Measurements from ENCODE around the gene KCTD17.

The KCTD17 gene

DNA sequence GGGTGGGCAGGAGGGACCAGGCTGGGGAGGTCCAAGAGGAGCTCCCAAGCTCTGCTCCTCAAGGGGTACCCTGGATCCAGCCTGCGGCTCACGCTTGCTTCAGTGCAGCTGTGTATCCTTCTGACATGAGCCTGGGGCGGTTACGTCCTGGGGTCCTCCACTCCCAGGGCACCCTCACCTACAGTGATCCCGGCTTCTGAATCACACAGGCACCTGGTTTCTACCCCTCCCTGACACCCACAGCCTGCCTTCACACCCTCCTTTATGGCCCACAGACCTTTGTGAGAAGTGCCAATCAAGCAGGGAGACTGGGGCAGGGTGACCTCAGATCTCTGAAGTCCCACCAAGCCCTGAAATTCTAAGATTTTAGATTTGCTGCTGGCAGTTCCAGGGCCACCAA, 30.5 kb upstream of the KCTD17 start:
- no peak for DNase-seq

DNA sequence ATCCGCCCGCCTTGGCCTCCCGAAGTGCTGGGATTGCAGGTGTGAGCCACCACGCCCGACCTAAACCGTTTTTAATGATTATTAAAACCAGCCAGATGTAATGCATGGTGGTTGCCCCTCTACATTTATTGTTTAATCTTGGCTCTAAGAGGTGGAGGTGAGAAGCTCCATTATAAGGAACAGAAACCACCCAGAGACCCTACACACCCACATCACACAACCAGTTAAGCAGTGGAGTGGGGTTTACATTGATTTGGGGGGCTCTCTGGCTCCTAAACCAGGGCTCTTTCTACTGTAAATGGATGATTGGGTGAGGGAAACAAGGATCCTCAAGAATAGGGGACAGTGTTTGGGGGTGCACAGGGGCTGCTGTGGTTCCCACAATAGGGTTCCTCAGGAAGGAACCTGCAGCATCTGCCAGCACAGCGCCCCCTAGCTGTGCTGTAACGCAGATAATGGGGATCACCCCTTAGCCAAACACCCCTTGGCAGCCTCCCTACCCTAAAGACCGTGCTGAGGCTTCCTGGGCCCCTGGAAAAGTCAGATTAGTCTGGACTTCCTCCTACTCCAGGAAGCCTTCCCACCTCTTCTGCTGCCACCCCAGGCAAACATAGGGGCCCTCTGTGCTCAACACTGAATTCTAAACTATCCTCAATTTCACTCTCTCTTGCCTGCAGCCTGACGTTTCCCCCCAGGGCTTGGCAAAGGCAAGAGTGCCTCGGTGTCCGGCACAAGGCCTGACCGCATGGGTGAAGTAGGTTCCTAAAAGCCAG, 29.6 kb upstream of the KCTD17 start:
- peak; percentile 35 for DNase-seq

DNA sequence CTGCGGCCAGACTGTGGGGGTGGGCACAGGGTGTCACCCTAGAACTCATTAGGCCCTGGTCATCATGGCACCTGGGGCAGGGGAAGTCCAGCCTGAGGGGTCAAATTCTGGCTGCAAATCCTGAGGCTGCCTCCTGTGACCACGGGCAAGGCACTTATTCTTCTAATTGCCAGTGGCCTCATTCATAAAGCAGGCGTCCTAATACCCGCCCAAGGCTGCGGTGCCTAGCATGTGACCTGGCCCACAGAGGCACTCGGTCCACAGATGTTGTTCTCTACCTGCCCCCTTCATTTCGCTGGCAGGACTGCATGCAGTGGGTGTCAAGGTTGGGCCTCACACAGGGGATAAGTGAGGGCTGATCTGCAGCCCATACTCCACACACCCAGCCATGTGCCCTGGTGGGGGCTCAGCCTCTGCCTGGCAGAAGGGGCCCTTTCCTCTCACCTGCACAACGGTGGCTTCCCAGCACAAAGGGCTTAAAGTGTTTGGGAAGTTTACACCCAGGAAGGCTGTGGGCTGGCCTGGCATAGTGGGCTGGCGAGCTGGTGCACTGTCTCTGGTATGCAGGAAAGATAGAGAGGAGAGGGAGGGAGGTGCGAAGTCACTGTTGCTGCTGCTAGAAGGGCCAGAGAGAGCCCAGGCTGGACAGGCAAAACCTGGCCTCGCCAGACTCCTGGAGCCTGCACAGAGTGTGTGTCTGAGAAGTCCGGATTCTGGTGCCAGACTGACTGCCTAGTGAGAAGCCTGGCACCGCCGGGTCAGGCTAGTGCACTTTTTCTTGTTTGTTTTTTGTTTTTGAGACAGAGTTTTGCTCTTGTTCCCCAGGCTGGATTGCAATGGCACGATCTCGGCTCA, 28.8 kb upstream of the KCTD17 start:
- no peak for DNase-seq

DNA sequence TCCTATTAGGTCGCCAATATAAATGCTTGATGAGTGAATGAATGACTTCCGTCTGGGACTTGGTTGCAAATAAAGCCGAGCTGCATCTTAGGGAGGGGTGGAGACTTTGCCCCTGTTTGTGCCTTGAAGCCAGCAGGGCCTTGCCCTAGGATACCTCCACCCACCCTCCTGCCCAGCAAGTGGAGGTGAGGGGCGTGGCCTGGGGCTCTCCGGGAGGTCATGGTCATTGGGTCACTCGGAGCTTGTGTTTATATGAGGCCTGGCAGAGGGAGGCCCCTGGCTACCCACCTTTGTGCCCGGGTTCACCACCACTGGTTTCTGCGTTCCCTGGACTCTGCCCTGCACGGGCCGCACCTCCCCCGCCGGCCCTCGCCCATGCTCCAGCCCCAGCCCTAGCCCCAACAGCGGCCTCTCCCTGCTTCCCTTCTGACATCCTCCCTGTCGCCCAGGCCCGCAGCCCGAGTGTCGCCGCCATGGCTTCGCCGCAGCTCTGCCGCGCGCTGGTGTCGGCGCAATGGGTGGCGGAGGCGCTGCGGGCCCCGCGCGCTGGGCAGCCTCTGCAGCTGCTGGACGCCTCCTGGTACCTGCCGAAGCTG, 27.7 kb upstream of the KCTD17 start:
- DNase-seq = no peak

DNA sequence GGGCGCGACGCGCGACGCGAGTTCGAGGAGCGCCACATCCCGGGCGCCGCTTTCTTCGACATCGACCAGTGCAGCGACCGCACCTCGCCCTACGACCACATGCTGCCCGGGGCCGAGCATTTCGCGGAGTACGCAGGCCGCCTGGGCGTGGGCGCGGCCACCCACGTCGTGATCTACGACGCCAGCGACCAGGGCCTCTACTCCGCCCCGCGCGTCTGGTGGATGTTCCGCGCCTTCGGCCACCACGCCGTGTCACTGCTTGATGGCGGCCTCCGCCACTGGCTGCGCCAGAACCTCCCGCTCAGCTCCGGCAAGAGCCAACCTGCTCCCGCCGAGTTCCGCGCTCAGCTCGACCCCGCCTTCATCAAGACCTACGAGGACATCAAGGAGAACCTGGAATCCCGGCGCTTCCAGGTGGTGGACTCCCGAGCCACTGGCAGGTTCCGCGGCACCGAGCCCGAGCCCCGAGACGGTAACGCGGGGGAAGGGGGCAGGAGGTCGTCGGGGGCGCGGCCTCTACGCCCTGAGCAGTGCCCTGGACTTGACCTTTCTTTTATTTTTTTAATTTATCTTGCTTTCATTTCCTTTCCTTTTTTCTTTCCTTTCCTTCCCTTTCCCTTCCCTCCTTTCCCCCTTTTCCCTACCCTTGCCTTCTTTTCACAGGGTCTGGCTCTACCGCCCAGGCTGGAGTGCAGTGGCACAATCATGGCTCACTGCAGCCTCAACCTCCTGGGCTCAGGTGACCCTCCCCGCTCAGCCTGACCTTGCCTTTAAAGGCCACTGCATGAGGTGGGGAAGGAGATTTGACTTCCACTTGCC, 27.0 kb upstream of the KCTD17 start:
- DNase-seq = no peak

DNA sequence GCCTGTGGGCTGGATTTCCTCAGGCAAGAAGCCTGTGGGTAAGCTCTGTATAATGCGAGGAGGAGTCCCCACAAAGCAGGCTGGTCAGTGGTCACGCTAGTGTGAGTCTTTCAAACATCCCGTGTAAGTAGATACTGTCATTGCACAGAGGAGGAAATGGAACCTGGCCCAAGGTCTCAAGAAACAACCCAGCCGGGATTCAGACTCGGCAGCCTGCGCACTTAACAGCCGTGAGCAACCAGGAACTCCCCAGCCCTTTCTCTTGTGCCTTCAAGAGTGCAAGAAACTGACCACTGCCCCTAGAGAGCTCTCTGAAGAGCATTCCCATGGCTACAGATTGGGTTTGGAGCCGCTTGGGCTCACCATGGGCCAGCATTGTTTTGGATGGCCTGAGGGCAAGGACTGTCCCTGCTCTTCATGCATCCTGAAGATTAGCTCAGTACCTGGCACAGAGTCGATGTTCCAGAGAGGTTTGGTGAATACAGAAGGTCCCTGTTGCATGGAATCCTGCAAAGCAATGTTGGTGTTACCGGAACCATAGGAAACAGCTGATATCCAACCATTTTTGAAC, 26.0 kb upstream of the KCTD17 start:
- DNase-seq = no peak

DNA sequence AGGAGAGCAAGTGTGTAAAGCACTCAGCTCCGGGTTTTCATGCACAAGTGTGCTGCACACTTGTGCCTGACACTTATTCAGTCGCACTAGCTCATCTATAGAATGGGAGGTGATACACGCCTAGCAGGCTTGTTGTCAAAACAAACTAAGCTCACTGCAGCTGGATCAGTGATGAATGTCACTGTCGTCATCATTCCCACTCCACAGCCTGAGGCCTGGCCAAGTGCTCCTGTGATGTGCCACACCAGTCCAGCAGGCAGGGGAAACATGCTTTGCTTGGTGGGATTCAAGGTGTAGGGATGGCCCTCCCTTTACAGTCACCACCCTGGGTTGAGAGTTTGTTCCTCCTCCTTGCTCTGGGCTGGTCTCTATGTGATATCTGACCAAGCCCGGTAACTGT, 25.2 kb upstream of the KCTD17 start:
- DNase-seq = no peak

DNA sequence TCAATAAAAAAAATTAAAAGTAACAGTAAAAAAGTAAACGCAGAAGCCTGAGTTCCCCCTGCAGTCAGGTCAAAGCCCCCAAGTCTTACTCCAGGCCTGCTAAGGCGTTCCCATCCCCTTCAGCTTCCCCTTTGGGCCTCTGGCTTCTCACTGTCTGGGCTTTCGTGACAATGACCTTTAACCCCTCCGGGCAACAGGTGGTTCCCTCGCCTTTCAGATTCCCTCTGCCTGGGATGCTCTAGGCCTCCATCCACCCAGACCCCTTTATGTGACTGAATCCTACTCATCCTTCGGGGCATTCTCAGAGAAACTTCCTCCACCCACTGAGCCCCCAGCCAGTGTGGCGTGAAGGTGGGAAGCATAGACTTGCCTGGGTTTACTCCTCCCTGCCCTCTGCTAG, 24.0 kb upstream of the KCTD17 start:
- no peak for DNase-seq

DNA sequence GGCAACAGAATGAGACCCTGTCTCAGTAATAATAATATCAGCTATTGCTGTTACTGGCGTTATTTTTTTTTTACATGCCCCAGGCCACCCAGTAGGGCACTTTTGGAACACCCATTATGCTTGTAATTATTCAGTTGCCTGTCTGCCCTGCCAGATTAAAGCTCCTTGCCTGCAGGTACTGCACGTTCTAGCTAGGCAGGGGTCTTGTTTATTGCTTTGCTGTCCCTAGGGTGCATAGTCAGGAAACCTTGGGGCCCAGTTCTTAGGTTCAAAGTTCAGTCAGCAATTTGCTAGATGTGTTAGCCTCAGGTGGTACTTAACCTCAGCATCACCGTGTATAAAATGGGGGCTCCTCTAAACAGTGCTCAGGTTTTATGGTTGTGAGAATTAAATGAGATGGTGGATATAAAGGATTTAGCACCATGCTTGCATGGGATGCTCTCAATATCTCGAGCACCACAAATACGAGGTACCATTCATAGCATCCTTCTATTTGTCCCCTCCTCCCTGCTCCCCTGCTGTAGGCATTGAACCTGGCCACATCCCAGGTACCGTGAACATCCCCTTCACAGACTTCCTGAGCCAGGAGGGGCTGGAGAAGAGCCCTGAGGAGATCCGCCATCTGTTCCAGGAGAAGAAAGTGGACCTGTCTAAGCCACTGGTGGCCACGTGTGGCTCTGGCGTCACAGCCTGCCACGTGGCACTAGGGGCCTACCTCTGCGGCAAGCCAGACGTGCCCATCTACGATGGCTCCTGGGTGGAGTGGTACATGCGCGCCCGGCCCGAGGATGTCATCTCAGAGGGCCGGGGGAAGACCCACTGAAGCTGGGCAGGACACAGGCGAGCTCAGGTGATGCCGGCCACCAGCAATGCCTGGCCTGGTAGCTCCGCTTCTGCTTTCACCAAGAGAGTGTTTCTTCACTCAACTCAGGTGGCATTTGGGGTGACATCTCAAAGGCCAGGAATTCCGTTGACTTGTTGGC, 22.6 kb upstream of the KCTD17 start:
- no peak for DNase-seq

DNA sequence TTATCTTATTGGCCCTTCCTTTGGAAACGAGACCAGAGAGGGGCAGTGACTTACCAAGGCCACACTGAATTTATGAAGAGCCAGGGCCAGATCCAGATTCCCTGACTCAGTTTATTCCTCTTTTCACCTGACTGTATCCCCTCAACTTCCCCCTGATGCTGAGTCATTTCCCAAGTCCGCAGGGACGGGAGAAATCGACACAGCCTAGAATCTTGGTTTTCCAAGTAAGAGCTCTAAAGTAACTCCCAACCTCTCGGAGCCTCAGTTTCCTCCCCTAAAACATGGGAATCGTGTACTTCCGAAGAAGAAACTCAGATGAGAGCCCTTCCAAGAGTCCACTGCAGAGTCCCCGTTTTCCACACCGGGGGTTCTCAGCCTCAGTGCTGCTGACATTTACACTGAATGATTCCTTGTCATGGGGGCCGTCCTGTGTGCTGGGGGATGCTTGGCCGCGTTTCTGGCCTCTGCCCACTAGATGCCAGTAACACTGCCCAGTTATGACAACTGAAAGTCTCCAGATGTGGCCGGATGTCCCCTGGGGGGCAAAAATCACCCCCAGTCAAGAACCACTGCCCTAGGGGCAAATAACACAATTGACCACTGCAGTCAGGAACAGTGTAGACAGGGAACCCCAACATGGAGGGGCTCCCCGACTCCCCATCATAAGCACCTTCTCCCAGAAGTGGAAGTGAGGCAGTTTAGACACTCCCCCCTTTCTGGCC, 20.8 kb upstream of the KCTD17 start:
- no peak for DNase-seq

DNA sequence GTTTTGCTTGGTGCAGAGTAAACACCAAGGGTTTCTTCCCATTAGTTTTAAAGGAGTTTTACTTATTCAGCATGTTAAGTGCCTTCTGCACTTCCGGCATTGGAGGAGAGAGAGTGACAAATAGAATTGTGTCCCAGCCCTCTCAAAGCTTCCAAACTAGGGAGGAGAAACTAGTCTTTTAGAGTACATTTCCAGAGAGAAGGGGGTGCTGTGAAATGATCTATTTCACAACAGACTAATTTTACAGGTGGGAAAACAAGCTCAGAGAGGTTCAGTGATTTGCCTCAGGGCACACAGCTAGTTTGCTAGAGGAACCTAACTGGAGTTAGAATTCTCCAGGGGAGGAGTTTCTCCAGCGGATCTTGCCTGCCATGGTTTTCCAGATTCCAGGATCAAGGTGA, 19.4 kb upstream of the KCTD17 start:
- DNase-seq = no peak

DNA sequence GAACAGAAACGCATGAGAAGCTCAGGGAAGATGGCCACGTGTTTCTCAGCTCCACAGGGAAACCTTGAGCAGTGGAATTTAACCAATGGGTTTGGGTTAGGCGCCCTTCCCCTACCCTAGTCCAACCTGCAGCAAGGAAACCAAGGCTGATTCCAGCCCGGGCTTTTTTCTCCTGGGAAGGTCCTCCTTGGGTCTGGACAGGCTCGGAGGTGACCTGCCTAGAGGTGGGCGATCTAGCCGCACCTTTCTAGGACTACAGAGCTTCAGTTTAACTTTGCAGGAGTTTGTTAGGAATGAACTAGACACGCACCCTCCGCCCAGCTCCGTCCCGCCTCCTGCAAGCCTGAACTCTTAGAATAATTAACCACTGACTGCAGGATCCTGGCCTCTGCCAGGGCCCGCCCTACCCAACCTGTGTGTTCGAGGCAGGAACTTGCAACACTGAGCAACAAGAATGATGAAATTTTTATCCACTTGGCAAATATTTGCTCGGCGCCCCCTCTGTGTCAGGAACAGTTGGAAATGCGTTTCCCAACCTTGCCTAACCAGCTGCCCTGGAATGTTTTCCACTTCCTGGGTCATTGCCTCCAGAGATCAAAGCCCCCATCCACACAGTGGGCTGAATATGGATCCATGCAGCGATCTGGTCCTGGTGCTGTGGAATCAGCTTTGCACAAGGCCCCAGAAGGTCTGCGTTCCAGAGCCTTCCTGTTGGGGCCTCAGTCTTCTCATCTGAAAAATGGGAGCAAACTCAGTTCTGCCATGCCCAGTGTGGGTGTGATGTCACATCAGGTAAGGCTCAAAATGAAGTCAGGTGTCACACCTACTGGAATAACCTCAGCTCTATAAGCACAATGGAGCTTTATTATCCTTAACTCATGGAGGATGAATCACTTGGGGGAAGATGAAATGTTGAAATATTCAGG, 18.7 kb upstream of the KCTD17 start:
- DNase-seq = no peak

DNA sequence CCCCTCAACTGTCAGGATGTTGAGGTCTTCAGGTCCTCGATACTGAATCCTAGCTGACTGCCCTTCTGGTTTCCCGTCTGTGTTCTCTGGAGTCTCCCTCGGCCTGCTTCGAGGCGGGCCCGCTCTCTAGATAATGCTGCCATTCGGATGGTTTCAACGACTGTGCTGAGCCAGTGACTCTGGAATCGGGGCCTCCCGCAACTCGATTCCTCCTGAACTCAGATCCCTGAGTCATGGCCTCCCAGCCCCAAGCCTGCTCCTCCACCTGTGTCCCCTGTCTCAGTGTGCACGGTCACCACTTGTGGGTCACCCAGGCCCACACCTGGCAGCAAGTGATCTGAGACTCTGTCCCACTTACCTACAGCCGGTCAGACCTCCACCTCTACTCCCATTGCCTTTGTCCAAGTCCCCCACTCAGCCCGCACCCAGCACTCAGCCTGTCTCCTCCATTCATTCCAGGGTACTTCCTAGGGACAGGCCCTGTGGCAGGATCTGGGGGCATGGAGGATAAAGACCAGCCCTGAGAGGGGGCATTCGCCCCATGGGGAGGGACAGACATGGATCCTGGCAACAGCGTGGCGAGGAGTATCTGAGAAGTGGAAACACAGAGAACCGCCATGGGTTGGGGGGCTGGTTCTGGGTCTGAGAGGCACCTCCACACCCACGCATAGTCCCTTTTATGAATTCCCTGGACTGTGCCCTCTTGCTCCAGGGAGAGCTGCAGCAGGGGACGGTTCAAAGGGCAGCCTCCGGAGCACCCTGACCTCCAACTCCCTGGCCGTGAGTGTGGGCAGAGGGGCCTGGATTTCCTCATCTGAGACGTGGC, 17.7 kb upstream of the KCTD17 start:
- no peak for DNase-seq

DNA sequence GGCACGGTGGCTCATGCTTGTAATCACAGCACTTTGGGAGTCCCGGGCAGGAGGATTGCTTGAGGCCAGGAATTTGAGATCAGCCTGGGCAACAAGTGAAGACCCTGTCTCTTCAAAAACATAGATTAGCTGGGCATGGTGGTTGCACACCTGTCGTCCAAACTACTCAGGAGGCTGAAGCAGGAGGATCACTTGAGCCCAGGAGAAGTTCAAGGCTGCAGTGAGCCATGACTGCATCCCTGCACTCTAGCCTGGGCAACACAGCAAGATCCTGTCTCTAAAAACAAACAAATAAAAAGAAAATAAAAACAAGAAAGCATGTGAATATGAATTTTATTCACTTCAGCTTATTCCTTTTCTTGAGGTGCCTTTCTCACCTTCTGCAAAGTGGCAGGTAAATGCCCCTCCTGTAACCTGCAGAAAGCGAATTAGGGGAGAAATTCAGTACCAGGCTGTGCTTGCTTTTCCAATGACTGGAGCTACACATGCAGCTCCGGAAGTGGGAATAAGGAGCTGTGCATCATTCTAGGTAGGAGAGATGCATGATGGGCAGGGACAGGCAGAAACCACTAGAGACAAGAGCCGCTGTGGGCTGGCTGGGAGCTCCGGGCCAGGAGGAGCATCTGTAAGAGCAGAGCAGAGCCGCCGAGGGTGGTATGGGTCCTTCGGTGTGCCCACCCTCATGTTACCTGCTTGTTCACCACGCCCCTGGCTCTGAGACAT, 14.7 kb upstream of the KCTD17 start:
- DNase-seq = no peak

DNA sequence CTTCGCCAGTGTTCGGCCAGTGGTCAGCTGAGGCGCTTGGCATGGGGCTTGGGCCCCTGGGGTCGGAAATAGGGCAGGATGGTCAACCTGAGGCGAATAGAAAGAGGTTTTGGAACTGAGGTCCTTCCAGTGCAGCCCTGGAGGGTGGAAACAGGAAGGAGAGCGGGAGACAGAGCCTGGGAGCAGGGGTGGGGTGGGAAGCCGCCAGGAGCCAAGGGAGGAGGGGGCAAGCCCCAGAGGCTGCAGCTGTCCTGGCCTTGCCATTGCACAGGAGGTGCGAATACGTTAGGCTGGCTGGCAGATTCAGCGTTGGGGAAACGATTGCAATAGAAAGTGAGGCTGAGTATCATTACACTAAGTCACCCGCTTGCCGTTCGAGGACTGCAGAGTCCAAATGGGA, 13.9 kb upstream of the KCTD17 start:
- DNase-seq = no peak

DNA sequence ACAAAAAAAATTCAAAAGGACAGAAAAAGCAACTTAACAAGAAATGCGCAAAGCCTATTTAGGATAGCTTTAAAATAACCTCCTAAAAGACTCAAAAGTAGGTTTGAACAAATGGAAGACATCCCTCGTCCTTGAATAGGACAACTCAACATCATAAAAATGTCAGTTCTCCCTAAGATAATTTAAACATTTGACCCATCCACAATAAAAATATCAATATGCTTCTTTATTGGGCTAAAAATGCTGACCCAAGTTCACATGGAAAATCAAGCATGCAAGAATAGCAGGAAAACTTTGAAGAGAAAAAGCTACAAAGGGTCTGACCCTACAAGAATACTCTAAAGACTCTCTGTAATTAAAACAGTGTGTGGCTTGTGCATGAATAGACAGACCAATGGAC, 12.1 kb upstream of the KCTD17 start:
- DNase-seq = no peak

DNA sequence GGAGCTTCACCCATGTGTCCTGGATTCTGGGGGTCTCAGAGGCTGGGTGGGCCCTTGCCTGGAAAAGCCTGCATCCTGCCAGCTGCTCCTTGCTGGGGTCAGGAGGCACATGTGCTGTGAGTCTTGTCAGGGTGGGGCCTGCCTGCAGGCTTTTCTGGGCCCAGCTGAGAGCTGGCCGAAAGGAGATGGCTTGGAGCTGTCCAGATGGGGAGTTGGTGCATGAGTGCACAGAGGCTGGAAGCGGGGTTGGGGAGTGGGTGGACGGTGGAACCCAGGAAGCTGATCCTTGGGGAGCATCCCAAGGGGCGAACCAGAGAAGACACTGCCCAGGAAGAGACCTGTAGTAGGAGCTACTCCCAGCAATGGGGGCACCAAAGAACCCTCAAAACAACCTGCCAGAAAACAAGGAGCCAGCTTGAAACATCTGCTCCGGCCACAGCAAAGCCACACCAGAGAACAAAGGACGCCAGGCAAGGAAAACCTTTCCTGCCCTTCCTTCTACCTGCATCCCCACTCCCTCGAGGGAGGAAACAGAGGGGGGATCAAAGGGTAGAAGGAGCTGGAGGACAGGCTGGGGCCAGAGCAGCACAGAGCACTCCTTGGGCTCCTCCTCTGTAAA, 8.2 kb upstream of the KCTD17 start:
- DNase-seq = no peak

All from activated effector memory CD4-positive, alpha-beta T cell treated with Interleukin-2 at 50 U/mL for 16 hours (primary cell).